Middle frontal gyrus (tissue), 1 donor: ENCODE measurements around the gene MYH7B.

Experiments used
- DNase-seq: peaks from one replicate; pipeline ENCODE4 v3.0.0-alpha.2; 2015; ENCODE audit warnings: low spot score; ENCODE audit errors: extremely low spot score

The MYH7B gene

DNA sequence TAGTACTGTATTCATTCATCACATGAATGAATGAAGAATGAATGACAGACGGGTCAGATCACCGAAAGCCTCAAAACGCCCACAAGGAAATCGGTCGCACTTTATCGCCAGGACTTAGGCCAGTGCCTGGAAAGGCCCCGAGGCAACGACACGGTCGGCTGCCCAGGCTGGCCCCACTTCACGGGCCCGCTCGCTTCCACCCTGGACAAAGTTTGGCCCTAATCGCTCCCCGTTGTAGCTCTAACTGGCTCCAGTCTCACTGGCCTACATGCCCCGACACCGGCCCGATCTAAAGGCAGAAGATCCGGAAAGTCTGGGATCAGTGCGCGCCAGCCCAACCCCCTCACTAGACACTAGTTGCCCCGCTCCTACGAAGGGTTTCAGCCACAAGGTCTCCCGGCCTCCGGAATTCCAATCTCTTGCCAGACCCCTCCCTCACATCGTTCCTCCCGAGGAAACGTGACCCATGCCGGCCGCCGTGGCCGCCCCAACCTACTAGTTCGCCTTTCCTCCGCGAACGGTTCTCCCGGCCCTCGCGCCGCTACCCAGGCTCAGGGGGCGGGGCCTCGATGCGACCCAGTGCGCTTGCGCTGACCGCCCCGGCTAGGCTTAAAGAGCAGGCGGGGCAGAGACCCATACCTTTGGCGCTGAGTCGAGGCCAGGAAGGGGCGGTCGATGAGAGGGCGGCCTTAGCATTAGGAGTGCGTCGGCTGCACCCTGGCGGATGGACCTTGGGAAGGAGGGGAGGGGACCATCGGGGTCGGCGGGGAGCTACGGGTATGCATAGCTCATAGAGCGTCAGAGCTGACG lies at the start of gene MYH7B, which contains the start of gene GSS:
MYH7B (plus strand) TSS at position 638 of the 810 bp plus-strand sequence. CDS start 22,138 bp downstream, outside the sequence.
GSS (minus strand) TSS at position 576 of the 810 bp plus-strand sequence. CDS start 3,954 bp downstream, outside the sequence.
- peak; percentile 92 for DNase-seq

DNA sequence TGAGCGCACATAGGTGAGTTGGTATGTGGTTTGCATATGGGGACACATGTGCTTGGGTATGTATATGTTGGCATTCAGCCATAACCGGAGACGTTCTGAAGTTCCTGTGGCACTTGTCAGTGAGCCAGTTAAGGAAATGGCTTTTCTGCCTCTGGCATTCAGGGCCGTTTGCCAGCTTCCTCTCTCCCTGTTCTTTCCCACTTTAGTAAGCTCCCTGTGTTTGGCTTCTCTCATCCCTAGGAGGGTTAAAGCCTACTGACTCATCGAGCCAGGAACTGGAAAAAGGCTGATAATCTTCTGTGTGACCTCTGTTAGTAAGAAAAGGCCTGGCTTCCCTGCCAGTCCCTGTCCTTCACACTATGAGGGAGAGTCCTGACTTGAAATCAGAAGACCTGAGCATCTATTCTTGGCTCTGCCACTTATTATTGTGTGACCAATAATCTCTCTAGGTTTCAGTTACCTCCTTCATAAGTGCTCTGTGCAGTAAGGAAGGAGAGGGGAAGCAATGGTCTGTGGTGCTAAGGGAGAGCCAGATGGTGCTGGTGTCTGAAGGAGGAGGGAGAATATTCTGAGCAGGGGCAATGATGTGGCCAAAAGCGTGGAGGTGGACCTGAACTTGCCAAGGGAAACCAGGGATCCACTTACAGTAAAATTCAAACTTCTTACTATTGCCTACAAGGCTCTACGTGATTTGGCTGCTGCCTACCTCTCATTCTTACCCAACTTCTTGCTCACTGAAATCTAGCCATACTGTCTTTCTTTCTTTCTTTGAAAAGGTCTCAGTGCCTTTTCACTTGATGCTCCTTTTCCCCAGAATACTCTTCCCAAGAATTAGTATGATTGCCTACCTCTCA lies 47.8 kb upstream of the MYH7B start:
- no peak for DNase-seq

DNA sequence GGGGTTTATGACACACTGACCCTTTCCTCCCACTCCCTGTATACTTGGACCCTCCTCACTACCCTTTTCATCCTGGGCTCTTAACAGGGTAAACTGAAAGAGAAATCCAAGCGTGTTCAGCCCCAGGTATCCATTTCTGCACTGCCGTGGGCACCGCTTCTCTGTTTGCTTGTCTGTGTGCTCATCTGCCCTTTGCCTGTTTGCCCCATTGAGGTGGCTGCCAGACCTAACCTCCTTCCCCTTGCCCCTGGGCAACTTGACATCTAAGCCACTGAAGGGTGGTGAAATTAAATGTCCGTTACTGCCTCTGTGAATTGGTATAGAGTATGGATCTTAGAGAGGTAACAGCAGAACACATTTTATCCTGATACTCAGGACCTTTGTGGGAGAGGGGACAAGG lies 40.5 kb upstream of the MYH7B start:
- DNase-seq, result no peak

DNA sequence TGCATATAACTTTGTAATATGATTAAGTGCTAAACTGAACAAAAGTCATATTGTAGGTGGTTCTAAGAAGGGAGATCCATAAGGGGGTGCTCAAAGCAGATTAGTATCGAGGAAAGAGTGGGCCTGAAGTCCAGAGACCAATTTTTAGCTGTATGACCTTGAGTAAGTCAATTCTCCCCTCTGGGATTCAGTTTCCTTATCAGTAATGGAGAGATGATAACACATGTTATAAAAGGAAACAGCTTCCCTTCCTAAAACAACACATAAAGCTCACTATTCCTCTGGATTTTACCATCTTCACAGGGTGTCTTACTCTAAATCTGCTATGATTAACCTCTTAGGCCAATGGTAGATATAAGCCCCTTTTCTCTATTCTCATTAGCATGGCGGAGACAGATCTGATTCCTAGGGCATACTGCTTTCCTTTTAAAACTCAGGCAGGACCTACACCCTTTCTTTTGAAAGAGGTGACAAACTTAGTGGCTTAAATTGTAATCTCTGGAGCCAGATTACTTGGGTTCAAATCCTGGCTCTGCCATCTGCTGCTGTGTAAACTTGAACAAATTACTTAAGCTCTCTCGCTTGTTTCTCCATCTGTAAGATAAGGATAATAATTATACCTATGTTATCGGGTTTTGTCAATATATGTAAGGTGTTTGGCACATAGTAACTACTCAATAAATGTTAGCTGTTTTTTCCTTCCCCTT lies 39.8 kb upstream of the MYH7B start:
- DNase-seq, result no peak

DNA sequence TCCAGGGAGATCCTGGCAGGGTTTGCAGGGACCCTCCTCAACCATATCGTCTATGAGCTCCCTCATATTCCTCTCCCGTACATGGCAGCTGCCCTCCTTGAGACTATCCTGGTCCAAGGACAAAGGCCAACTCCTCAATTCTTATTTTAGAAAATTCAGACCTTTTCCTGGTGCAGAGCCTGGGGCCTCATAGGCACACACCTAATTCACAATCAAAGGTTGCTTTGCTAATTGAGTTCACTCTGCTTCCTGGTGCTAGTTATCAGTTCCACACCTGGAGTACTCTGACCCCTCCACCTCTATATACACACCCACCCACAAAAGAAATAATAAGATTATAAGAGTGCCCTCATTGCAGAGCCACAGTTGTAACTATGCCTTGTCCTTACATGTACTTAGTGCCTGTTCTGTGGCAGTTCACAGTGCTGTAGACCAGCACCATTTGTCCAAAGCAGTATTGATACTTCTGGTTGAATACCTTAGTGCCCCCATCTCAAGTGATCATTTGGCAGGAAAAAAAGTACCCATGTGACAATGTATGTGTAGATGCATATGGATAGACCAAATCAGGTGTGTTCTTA lies 38.8 kb upstream of the MYH7B start:
- DNase-seq, result no peak

DNA sequence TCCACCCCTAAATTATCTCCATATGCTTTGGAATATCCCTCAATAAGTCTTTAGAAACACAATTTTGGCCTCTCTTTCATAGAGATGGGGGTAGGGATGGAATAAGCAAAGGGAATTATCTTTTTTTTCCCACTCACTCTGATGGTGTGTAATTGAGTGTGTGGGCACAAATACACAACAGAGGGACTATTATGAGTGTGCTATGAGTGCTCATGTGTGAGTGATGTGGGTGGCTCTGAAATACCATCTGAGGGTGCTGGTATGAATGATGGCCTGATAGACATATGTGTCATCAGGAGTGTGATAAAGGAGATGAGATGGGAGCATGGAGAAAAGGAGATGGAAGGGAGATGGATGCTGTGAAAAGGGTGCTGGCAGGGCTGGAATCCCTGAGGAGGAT lies 35.6 kb upstream of the MYH7B start:
- no peak for DNase-seq

DNA sequence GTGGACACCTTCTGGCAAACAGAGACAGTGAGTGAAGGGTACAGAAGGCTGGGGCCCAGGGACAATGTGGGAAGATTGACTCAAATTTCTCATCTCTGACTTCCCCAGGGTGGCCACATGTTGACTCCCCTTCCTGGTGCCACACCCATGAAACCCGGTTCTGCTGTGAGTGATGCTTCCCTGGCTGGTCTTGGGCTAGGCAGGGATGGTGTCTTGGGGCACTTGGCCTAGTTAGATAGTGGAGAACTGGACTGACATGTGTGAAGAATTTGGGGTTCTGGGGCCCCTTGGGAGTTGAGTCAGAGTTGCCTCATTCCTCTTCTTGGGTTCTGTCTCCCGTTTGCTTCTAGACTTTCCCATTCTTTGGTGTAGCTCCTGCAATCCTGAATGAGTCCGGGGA lies 34.2 kb upstream of the MYH7B start:
- DNase-seq, result no peak

DNA sequence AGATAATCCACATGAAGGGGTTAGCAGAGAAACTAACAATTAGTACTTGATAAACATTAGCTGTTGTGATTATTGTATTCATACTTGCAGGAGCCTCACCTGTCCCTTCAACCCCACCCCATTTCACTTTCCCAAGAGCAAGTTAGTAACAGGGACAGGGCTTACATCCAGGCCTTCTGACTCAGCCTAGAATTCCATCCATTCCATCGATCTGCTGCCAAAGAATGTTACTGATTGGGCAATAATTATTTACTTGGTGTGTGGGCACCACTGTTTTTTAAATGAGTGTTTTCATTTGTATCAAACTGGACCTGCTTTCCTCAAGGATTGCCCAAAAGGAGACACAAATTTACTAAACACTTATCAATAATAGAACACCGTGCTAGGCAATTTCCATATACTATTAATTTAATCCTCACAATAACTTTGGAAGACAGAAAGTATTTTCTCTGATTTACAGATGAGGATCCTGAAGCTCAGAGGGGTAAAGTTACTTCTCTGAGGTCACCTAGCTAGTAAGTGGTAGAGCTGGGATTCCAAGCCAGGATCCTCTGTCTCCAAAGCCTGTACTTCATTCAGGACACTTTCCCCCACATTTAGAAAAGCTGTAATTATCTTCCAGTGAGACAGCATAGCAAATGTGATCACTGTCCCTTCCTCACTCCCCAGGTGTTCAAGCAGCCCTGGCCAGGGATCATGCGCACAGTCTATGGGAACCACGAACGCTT lies 32.9 kb upstream of the MYH7B start:
- DNase-seq, result no peak

DNA sequence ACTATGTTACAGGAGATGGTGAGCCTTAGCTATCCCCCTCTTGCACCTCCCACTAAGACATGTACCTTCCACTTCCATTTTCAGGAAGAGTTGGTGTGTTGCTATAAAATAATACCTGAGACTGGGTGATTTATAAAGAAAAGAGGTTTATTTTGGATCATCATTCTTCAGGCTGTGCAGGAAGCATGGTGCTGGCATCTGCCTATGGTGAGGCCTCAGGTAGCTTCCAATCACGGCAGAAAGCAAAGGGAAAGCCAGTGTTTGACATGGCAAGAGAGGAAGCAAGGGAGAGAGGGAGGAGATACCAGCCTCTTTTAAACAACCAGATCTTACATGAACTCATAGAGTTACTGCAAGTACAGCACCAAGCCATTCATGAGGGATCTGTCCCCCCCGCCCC lies 32.3 kb upstream of the MYH7B start:
- no peak for DNase-seq

DNA sequence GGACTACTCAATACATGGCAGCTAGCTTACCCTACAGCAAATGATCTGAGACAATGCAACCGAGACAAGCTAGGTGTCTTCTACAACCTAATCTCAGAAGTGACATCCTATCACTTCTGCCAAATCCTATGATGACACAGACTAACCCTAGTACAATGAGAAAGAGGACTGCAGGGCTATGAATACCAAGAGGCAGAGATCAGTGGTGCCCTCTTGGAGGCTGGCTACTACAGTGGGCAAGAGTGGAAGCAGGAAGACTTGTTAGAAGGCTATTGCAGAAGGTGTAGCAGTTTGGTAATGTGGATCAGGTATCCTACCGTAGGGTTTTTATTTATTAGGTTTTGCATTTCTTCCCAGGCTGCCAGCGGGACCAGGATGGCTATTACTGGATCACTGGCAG lies 30.3 kb upstream of the MYH7B start:
- no peak for DNase-seq

DNA sequence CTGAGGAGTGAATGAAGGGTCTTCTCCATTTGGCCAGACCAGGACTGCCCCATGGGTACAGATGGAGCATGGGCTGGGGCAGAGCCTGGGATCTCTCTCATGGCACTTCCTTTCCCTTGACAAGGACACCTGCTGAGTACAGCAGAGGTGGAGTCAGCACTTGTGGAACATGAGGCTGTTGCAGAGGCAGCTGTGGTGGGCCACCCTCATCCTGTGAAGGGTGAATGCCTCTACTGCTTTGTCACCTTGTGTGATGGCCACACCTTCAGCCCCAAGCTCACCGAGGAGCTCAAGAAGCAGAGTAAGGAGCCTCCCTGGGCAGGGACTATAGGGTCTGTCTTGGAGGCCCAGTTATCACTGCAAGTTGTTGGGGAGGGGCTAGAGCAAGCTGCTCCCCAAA lies 29.7 kb upstream of the MYH7B start:
- no peak for DNase-seq

DNA sequence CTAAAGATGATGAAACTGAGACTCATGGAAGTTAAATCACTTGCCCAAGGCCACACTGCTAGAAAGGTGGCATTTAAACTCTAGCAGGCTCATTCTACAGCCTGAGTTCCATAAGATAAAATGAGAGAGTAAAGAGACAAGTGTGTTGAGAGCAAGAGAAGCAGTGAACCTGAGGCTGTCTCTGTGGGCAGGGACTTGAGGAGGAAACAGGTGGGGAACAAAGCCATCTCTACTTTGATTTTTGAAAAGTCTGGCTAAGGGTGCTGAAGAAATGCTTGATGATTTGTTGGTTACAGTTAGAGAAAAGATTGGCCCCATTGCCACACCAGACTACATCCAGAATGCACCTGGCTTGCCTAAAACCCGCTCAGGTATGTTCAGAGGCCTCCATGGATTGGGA lies 29.1 kb upstream of the MYH7B start:
- DNase-seq, result no peak

DNA sequence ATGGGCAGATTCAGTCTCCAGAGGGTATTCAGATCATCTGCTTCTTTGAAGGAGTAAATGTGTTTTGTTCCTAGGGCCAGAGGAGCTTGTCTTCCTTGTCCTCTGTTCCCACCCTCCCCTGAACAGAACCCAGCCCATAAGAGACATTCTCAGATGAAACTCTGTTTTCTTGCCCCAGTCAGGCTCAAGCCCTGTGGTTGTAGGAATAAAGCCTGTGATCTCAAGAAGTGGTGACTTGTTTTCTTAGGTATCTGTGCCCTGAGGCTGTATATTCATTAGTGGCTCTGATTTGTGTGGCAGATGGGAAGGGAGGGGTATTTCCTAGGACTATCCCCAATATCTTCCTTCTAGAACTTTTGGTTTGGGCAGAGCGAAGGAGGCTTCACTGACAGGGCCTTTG lies 27.9 kb upstream of the MYH7B start:
- DNase-seq, result no peak

DNA sequence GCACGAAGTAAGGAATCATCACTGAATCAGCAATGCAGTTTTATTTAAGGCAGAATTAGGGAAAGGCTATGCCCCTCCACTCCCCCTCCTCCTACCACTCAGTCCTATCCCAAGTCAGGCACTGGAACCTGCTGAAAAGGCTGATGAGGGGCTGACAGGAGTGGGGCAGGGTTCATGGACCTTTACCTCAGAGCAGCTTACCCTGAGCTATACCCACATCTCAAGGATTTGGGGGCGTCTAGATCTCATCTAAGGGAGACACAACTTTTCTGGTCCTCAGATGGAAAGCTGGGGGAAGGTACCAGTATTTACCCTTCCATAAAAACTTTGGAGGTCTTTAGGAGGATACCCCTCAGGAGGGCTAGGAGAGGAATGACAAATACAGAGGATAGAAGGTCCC lies 27.3 kb upstream of the MYH7B start:
- no peak for DNase-seq

DNA sequence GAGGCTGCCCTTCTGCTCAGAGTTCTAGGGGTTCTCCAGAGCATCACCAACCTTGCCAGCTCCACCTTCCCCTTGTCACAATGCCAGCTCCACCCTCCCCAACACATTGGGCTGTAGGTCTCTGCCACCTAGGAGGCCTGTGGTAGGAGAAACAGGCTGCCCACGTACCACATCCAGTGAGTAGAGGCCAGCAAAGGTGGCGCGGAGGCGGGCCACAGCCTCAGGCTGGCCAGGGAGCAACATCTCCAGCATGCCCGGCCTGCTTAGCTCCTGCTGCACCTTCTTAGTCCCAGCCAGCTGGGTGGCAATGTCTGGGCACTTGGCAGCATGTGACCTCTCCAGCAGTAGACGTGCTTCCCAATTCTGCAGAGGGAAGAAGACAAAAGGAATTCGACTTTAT lies 23.9 kb upstream of the MYH7B start:
- DNase-seq, result no peak

DNA sequence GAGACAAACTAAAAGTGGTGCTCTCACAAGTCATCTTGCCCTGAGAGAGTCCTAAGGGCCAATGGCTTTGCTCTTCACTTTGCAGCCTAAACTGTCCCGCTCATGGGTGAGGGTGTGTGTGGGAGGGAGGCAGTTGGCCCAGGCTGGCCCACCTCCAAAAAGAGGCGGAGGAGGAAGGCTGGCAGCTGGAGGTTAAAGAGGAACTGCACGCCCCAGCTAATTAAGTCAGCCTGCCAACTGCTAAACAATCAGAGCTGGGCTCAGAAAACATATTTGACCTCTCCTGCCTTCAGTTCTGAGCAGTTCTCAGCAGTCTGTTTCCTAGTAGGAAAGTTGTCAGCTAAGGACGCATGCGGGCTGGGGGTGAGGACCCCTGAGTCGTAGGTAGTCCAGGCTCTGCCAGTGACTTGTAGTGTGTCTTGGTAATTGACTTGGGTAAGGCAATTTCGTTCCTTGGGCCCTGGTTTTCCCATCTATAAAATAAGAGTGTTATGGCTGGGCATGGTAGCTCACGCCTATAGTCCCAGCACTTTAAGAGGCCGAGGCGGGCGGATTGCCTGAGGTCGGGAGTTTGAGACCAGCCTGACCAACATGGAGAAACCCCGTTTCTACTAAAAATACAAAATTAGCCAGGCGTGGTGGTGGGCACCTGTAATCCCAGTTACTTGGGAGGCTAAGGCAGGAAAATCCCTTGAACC lies 17.1 kb upstream of the MYH7B start:
- DNase-seq, result no peak

DNA sequence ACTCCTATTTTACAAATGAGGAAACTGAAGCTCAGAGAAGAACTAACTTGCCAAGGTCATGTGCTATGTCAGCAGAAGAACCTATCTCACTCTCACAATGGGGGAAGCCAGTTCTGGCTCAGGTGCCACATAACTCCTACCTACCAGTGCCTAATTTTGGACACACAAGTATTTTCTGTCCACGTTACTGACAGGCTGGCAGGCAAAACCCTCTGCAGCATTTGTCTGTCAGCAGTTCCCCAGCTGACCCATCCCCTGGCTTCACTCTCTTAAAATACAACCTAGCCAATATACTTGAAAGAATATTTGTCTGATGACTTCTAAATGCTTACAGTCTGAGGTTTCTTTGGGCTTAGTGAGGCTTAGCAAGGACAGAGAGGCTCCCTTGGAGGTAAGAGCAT lies 15.6 kb upstream of the MYH7B start:
- DNase-seq, result no peak

DNA sequence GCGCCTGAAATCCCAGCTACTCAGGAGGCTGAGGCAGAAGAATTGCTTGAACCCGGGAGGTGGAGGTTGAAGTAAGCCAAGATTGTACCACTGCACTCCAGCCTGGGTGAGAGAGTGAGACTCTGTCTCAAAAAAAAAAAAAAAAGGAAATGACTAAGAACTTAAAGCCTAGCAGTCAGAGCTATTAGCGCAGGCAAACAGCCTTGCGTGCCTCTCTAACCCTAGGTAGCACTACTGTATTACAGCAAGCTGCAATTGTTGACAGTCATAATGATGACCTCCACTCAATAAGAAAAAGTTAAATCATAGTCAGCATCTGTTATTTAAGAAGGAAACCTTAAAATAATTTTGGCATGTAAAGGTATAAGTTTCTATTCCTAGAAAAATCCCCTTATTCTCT lies 14.4 kb upstream of the MYH7B start:
- no peak for DNase-seq

DNA sequence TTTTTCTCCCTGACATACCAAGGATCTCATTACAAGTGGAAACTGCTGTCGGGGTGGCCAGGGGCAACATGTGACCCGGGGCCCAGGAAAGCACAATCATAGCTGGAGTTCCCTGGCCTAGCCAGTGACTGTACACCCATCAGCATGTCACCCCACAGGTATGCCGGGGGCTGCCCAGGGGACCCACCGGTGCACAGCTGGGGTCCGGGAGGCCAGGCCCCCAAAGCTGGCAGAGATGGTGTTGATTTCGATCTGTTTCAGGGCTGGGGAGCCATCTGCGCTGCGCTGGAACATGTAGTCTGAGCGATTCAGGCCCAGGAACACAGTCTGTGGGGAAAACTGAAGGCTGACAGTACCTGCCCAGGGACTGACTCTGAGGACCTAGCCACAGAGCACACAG lies 13.4 kb upstream of the MYH7B start:
- no peak for DNase-seq
